ENCODE data around the gene KATNAL1.

DNA sequence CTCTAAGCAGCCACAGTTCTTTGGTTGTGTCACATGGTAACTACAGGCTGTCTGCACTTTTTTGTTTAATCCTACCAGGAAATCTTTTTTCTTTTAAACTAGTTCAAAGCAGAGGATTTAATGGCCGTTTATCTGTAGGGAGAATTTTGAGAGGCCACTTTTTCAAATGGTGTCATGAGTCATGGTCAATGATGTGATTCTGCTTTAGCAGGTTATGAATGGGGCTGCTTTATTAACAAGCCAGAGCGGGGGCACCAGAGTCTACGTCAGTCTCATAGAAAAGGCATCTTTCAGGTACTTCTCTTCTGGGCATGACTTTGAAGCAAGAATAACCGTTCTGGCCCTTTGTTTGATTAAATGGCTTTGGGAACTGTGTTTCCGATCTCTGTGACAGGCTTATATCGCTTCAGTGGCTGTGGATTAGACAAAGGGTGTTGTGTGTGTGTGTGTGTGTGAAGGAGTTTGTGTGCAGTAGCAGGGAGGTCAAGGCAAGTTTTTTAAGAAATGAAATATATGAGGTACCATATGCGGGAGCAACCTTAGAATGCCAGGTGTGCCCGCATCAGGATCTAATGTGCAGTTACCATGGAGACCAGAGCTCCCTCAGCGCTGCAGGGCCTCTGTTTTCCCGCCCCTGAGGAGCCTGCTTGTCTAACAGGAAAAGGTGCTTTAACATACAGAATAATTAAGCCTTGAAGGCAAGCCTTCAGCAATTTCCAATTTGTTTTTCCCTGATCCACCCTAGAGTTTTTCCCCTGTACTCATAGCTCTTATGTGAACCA is 120.5 kb downstream of the KATNAL1 start:
- TF ChIP-seq ELF1 (IDR thresholded peaks at IDR 0.05) (no peak), SMC3 (IDR thresholded peaks at IDR 0.05; ENCODE audit: low read depth, low read length) (no peak), EP300 (IDR thresholded peaks at IDR 0.05; ENCODE audit: borderline replicate concordance in 1 of 2, low read depth in 1 of 2, low read length in 1 of 2) (no peak), USF1 (IDR thresholded peaks at IDR 0.05; ENCODE audit: borderline replicate concordance, low read depth) (no peak), MXI1 (IDR thresholded peaks at IDR 0.05; ENCODE audit: low read depth, low read length) (no peak), CTCF (IDR thresholded peaks at IDR 0.05) (no peak), NFIC (IDR thresholded peaks at IDR 0.05; ENCODE audit: borderline replicate concordance) (no peak), JUND (IDR thresholded peaks at IDR 0.05) (no peak), GABPA (IDR thresholded peaks at IDR 0.05; ENCODE audit: low read depth) (no peak), IRF3 (IDR thresholded peaks at IDR 0.05; ENCODE audit: low read depth, low read length) (no peak), MAX (IDR thresholded peaks at IDR 0.05; ENCODE audit: low read depth) (no peak)
- TF ChIP-seq, protein P1, sequence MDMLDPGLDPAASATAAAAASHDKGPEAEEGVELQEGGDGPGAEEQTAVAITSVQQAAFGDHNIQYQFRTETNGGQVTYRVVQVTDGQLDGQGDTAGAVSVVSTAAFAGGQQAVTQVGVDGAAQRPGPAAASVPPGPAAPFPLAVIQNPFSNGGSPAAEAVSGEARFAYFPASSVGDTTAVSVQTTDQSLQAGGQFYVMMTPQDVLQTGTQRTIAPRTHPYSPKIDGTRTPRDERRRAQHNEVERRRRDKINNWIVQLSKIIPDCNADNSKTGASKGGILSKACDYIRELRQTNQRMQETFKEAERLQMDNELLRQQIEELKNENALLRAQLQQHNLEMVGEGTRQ (IDR thresholded peaks at IDR 0.05; ENCODE audit: borderline replicate concordance, low read depth, low read length) = no peak
